H1 (cell line): Measurements from ENCODE around the gene PRR23E. TPM values are rescaled to one million over a fixed set of nuclear protein-coding genes. Genes with fewer than 3 reads are reported as not detected.

ENCODE experiments used
- CTCF ChIA-PET: fragments of 300-600 bp; sonication (Branson Sonifier 250); formaldehyde crosslinking; loops from one replicate; lab custom pipeline; 2021; ENCODE audit not compliant: partially characterized antibody; lab: Charles Lee
- POLR2A ChIA-PET: fragments of 300-600 bp; sonication (Branson Sonifier 250); formaldehyde crosslinking; loops from one replicate; lab custom pipeline; 2021; ENCODE audit warnings: inconsistent platforms; ENCODE audit not compliant: partially characterized antibody; lab: Charles Lee
- DNase-seq, 2 experiments: peaks; one replicate each; pipeline versions ENCODE4 v3.0.0 to v3.0.0-alpha.2; 2010 to 2022; ENCODE audit warnings: low spot score in 2 of 2, low read depth in 1 of 2, mixed read lengths in 1 of 2
- FAIRE-seq: peaks from 2 replicates; lab custom pipeline; 2011; peaks lifted over from hg19 to GRCh38; lab: Jason Lieb, UNC
- H2AFZ ChIP-seq: 2 replicates; pipeline ENCODE4 v1.8.1; 2012; ENCODE audit warnings: low read length, inconsistent platforms
- H2AK5ac ChIP-seq: 2 replicates; pipeline ENCODE4 v1.6.1; 2013; ENCODE audit warnings: low read depth, low read length
- H2BK120ac ChIP-seq: replicated peaks from 2 replicates; pipeline ENCODE3; 2013; ENCODE audit warnings: low read depth, low read length, inconsistent platforms
- H2BK12ac ChIP-seq: 2 replicates; pipeline ENCODE4 v1.6.1; 2013; ENCODE audit warnings: low read depth, low read length
- H2BK15ac ChIP-seq: 2 replicates; pipeline ENCODE4 v1.6.1; 2013; ENCODE audit warnings: low read length
- H2BK20ac ChIP-seq: 2 replicates; pipeline ENCODE4 v1.6.1; 2013; ENCODE audit warnings: low read length
- H2BK5ac ChIP-seq: 2 replicates; pipeline ENCODE4 v1.6.1; 2013; ENCODE audit warnings: low read depth, low read length
- H3K14ac ChIP-seq: 2 replicates; pipeline ENCODE4 v1.6.1; 2013; ENCODE audit warnings: inconsistent platforms; ENCODE audit not compliant: insufficient read length
- H3K18ac ChIP-seq: 2 replicates; pipeline ENCODE4 v1.6.1; 2013; ENCODE audit warnings: low read length; ENCODE audit errors: extremely low read depth
- H3K23ac ChIP-seq: 2 replicates; pipeline ENCODE4 v1.6.1; 2013; ENCODE audit warnings: inconsistent platforms; ENCODE audit not compliant: insufficient read length
- H3K23me2 ChIP-seq: 2 replicates; pipeline ENCODE4 v1.6.1; 2013; ENCODE audit warnings: low read depth, low read length
- H3K27ac ChIP-seq: 2 replicates; pipeline ENCODE4 v1.6.1; 2011; ENCODE audit warnings: low read depth, low read length, inconsistent platforms
- H3K27me3 ChIP-seq, 4 experiments: replicated peaks in 1 of 4; 1 replicate in 1 of 4; 2 replicates in 3 of 4; pipeline versions ENCODE4 v1.6.1 to v1.8.1; 2011 to 2013; ENCODE audit warnings: low read length in 3 of 4, mild to moderate bottlenecking in 3 of 4, inconsistent platforms in 2 of 4, mixed read lengths in 2 of 4, moderate library complexity in 1 of 4; ENCODE audit not compliant: control insufficient read depth in 3 of 4, insufficient read depth in 3 of 4; ENCODE audit errors: extremely low read depth in 1 of 4
- H3K36me3 ChIP-seq, 4 experiments: 2 replicates each; pipeline versions ENCODE4 v1.6.1 to v1.8.1; 2011 to 2013; ENCODE audit warnings: mild to moderate bottlenecking in 4 of 4, low read length in 3 of 4, moderate library complexity in 2 of 4, control low read depth in 1 of 4, inconsistent platforms in 1 of 4; ENCODE audit not compliant: insufficient read depth in 4 of 4, control insufficient read depth in 2 of 4
- H3K4ac ChIP-seq: replicated peaks from 2 replicates; pipeline ENCODE3; 2013; ENCODE audit warnings: low read length, low read depth, mixed read lengths, inconsistent platforms; ENCODE audit not compliant: insufficient read length
- H3K4me1 ChIP-seq, 4 experiments: replicated peaks in 1 of 4; 1 replicate in 1 of 4; 2 replicates in 3 of 4; pipeline versions ENCODE4 v1.6.1 to v1.8.1; 2011 to 2013; ENCODE audit warnings: low read length in 3 of 4, inconsistent platforms in 2 of 4, mixed read lengths in 1 of 4; ENCODE audit not compliant: insufficient read depth in 4 of 4, control insufficient read depth in 3 of 4
- H3K4me2 ChIP-seq, 2 experiments: 2 replicates each; pipeline versions ENCODE4 v1.6.1 to v1.8.1; 2011 to 2013; ENCODE audit warnings: low read depth in 2 of 2, low read length in 2 of 2, control low read depth in 1 of 2, inconsistent platforms in 1 of 2, mild to moderate bottlenecking in 1 of 2; ENCODE audit not compliant: insufficient read depth in 1 of 2
- H3K4me3 ChIP-seq, 4 experiments: fragments of 200-600, 300-600 bp in 1 of 4; sonication (generic), shearing (Covaris generic), sonication (Bioruptor Twin) in 1 of 4; 2 replicates each; pipeline versions ENCODE4 v1.5.1 to v1.8.1; 2011 to 2016; ENCODE audit warnings: low read length in 4 of 4, low read depth in 3 of 4, control low read depth in 2 of 4, inconsistent platforms in 2 of 4, mild to moderate bottlenecking in 2 of 4, mixed read lengths in 1 of 4, moderate library complexity in 1 of 4; ENCODE audit not compliant: insufficient read depth in 2 of 4; ENCODE audit errors: extremely low read depth in 1 of 4
- H3K56ac ChIP-seq: replicated peaks from 2 replicates; pipeline ENCODE3; 2013; ENCODE audit warnings: low read depth, mild to moderate bottlenecking, mixed read lengths, low read length, inconsistent platforms; ENCODE audit not compliant: insufficient read length
- H3K79me1 ChIP-seq: 2 replicates; pipeline ENCODE4 v1.6.1; 2013; ENCODE audit warnings: low read depth, low read length, control low read depth
- H3K79me2 ChIP-seq, 2 experiments: 2 replicates each; pipeline versions ENCODE4 v1.6.1 to v1.8.1; 2012 to 2013; ENCODE audit warnings: low read length in 2 of 2, mild to moderate bottlenecking in 2 of 2, inconsistent platforms in 1 of 2; ENCODE audit not compliant: insufficient read depth in 2 of 2, control insufficient read depth in 1 of 2
- H3K9ac ChIP-seq, 4 experiments: replicated peaks in 1 of 4; 1 replicate in 1 of 4; 2 replicates in 3 of 4; pipeline versions ENCODE4 v1.6.1 to v1.8.1; 2011 to 2013; ENCODE audit warnings: low read depth in 3 of 4, low read length in 3 of 4, control low read depth in 2 of 4, mild to moderate bottlenecking in 2 of 4, moderate library complexity in 2 of 4, inconsistent platforms in 1 of 4; ENCODE audit errors: extremely low read depth in 1 of 4
- H3K9me3 ChIP-seq, 2 experiments: 2 replicates each; pipeline versions ENCODE4 v1.6.1 to v1.8.1; 2012 to 2013; ENCODE audit warnings: mild to moderate bottlenecking in 2 of 2, moderate library complexity in 2 of 2, control low read depth in 1 of 2, inconsistent platforms in 1 of 2, low read depth in 1 of 2, low read length in 1 of 2, mixed read lengths in 1 of 2; ENCODE audit not compliant: insufficient read depth in 2 of 2
- H4K20me1 ChIP-seq, 2 experiments: replicated peaks in 1 of 2; 2 replicates each; pipeline versions ENCODE3 to v1.8.1; 2011 to 2013; ENCODE audit warnings: inconsistent platforms in 2 of 2, low read length in 2 of 2, mild to moderate bottlenecking in 1 of 2; ENCODE audit not compliant: insufficient read depth in 2 of 2, control insufficient read depth in 1 of 2
- H4K5ac ChIP-seq: 2 replicates; pipeline ENCODE4 v1.6.1; 2013; ENCODE audit warnings: low read length, low read depth, mixed read lengths, inconsistent platforms; ENCODE audit not compliant: insufficient read length
- H4K8ac ChIP-seq: 2 replicates; pipeline ENCODE4 v1.8.0; 2013; ENCODE audit warnings: mild to moderate bottlenecking, moderate library complexity, low read length, inconsistent platforms; ENCODE audit not compliant: insufficient read depth; ENCODE audit errors: extremely low read depth
- H4K91ac ChIP-seq: replicated peaks from 2 replicates; pipeline ENCODE3; 2013; ENCODE audit warnings: low read length, mixed read lengths, inconsistent platforms; ENCODE audit not compliant: insufficient read length
- CHD2 ChIP-seq: IDR thresholded peaks from 2 replicates; pipeline ENCODE4 v1.6.1; 2012; ENCODE audit warnings: low read length, improper control_type of control experiment
- SIRT6 ChIP-seq: IDR thresholded peaks from one replicate; pipeline ENCODE4 v1.7.1; 2012; ENCODE audit warnings: low read length, inconsistent platforms
- SP4 ChIP-seq: IDR thresholded peaks from 2 replicates; pipeline ENCODE4 v1.6.1; 2012; ENCODE audit warnings: low read length, inconsistent platforms
- WGBS, 2 experiments: shearing (Covaris generic) in 1 of 2; methylation state at CpG; one replicate each; pipeline versions ENCODE4 v1.1.6 to v1.1.7; 2013 to 2015; ENCODE audit warnings: low lambda C conversion rate in 2 of 2, mixed read lengths in 2 of 2, inconsistent platforms in 1 of 2, low coverage in 1 of 2, missing lambda C conversion rate in 1 of 2; ENCODE audit not compliant: insufficient replicate concordance in 2 of 2, insufficient coverage in 1 of 2, insufficient read length in 1 of 2; ENCODE audit errors: extremely low coverage in 1 of 2, missing lambda C conversion rate in 1 of 2; 5-methylcytosine and 5-hydroxymethylcytosine counted together
- polyA plus RNA-seq, 7 experiments: library from polyadenylated mRNA; depleted of rRNA in 3 of 7; stranded (reverse) in 5 of 7; unstranded in 2 of 7; fragments of >200 nt in 5 of 7; fragments of 200-250 nt in 2 of 7; gene quantifications; 1 replicate in 5 of 7; 2 replicates in 1 of 7; 4 replicates in 1 of 7; pipeline versions ENCODE4 v1.2.1 to v1.2.3, GENCODE V29; 2011 to 2013; ENCODE audit warnings: missing spikeins in 2 of 7, mixed read lengths in 2 of 7
- total RNA-seq: library from RNA; stranded (reverse); fragmentation: NEBNext Ultra II Directional; extraction: Animal tissue kit (Norgen Biotek cat#: 25700); gene quantifications from 2 replicates; pipeline ENCODE4 v1.2.1, GENCODE V29; 2021
- TF ChIP-seq, protein P1 (sequence below): IDR thresholded peaks from 2 replicates; pipeline ENCODE4 v1.6.1; 2011; ENCODE audit warnings: low read depth, mild to moderate bottlenecking, low read length; ENCODE audit not compliant: insufficient read depth
- TF ChIP-seq, protein P2 (sequence below): IDR thresholded peaks from 2 replicates; pipeline ENCODE4 v1.6.1; 2012; ENCODE audit warnings: inconsistent platforms

PRR23E gene
- total and polyA plus RNA-seq, 2 of the 8 experiments (the other 6 are each of a cell fraction or from before 2014, with no cell fraction given): not detected

DNA sequence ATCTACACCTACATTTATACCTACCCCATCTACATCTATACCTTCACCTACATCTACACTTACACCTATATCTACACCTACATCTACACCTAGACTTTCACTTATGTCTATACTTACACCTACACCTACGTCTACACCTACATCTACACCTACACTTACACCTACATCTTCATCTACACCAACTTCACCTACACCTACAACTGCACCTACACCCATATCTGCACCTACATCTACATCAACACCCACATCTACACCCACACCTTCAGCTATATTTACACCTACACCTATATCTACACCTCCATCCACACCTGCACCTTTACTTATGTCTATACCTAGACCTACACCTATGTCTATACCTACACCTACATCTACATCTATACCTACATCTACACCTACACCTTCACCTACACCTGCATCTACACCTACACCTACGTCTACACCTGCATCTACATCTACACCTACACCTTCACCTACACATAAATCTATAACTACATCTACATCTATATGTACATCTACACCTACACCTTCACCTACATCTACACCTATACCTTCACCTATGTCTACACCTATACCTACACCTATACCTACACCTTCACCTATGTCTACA lies 30.9 kb upstream of the PRR23E start:
- peaks cover 0 to 15% (median 8%) of the 10 kb centered on the region in 4 experiments; a peak in 6 of 7 replicates for H3K4me1 ChIP-seq
- ChIA-PET CTCF (interaction anchor here (0.6 to 1.4 kb wide), 5 partner anchors 10 to 633 kb away, joined by 3 read pairs; no protein-coding TSS in a partner anchor), POLR2A (no interaction called here)
- no peak overlapping the region for H3K4ac ChIP-seq
- peak overlapping the region; percentile 28 for H3K56ac ChIP-seq
- no peak overlapping the region for H3K27ac ChIP-seq
- H3K14ac ChIP-seq: no peak overlapping the region
- WGBS, 2 experiments: 93 to 100% methylated on average over 1 to 2 of the region's 2 CpGs
- no peak overlapping the region for H3K9ac ChIP-seq
- H4K20me1 ChIP-seq: peaks cover 0 to 7% of the 10 kb centered on the region in 2 experiments
- no peak overlapping the region for H2BK5ac ChIP-seq
- no peak overlapping the region for H3K4me2 ChIP-seq
- no peak for FAIRE-seq
- TF ChIP-seq, protein P1, sequence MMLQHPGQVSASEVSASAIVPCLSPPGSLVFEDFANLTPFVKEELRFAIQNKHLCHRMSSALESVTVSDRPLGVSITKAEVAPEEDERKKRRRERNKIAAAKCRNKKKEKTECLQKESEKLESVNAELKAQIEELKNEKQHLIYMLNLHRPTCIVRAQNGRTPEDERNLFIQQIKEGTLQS: no peak
- TF ChIP-seq SP4 (no peak), CHD2 (no peak), SIRT6 (no peak)
- TF ChIP-seq, protein P2, sequence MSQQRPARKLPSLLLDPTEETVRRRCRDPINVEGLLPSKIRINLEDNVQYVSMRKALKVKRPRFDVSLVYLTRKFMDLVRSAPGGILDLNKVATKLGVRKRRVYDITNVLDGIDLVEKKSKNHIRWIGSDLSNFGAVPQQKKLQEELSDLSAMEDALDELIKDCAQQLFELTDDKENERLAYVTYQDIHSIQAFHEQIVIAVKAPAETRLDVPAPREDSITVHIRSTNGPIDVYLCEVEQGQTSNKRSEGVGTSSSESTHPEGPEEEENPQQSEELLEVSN: no peak
- no peak overlapping the region for H2BK20ac ChIP-seq
- no peak overlapping the region for H2BK120ac ChIP-seq
- H3K4me3 ChIP-seq: no peak overlapping the region
- no peaks in the 10 kb centered on the region for H3K79me2 ChIP-seq
- peaks cover 8% of the 10 kb centered on the region; the same call in 1 of the 2 replicates for H3K23me2 ChIP-seq
- no peaks in the 10 kb centered on the region for H3K9me3 ChIP-seq
- no peak overlapping the region for H2BK12ac ChIP-seq
- no peak overlapping the region for H4K91ac ChIP-seq
- H4K5ac ChIP-seq: no peak overlapping the region
- H3K36me3 ChIP-seq: no peaks in the 10 kb centered on the region
- H3K27me3 ChIP-seq: no peaks in the 10 kb centered on the region
- no peak overlapping the region for H3K18ac ChIP-seq
- H2AFZ ChIP-seq: no peak overlapping the region
- no peak for DNase-seq
- no peaks in the 10 kb centered on the region for H3K79me1 ChIP-seq
- no peak overlapping the region for H3K23ac ChIP-seq
- H4K8ac ChIP-seq: no peak overlapping the region
- no peak overlapping the region for H2BK15ac ChIP-seq
- no peak overlapping the region for H2AK5ac ChIP-seq
